Fibroblast of villous mesenchyme (primary cell): ENCODE measurements around the gene TYW1. TPM values are rescaled to one million over a fixed set of nuclear protein-coding genes. Genes with fewer than 3 reads are reported as not detected.
"Not testable (repeated sequence)": the region's sequence is repeated elsewhere in the genome, so short reads cannot be mapped to it uniquely, and the experiment has no call there.

Source experiments
- DNase-seq: peaks from one replicate; pipeline ENCODE4 v3.0.0-alpha.2; 2010; ENCODE audit warnings: low read depth
- H3K4me3 ChIP-seq: 2 replicates; pipeline ENCODE4 v1.5.1; 2011; ENCODE audit warnings: low read depth, mild to moderate bottlenecking, low read length
- total RNA-seq: library from RNA; depleted of rRNA; stranded (reverse); fragments of >200 nt; gene quantifications from 2 replicates; pipeline ENCODE4 v1.2.3, GENCODE V29; 2012
- TF ChIP-seq, protein P1 (sequence below): IDR thresholded peaks from 2 replicates; pipeline ENCODE4 v1.5.1; 2012; ENCODE audit warnings: low read depth, mild to moderate bottlenecking, low read length; ENCODE audit not compliant: insufficient read depth

The TYW1 gene
- total RNA-seq, 1 donor, result 19.0 TPM

DNA sequence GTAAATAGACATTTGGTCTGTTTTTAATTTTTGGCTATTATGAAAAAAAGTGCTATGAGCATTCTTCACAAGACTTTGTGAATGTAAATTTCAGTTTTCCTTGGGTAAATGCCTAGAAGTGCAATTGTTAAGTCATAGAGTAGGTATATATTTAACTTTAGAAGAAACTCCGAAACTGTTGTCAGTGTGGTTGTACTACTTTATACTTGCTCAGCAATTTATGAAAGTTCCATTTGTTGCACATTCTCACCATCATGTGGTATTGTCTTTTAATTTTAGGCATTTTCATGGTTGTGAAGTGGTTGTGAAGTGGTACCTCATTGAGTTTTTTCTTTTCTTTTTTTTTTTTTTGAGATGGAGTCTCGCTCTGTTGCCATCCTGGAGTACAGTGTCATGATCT is 60.0 kb downstream of the TYW1 start:
- no peak for DNase-seq
- no peak overlapping the region for H3K4me3 ChIP-seq
- TF ChIP-seq, protein P1, sequence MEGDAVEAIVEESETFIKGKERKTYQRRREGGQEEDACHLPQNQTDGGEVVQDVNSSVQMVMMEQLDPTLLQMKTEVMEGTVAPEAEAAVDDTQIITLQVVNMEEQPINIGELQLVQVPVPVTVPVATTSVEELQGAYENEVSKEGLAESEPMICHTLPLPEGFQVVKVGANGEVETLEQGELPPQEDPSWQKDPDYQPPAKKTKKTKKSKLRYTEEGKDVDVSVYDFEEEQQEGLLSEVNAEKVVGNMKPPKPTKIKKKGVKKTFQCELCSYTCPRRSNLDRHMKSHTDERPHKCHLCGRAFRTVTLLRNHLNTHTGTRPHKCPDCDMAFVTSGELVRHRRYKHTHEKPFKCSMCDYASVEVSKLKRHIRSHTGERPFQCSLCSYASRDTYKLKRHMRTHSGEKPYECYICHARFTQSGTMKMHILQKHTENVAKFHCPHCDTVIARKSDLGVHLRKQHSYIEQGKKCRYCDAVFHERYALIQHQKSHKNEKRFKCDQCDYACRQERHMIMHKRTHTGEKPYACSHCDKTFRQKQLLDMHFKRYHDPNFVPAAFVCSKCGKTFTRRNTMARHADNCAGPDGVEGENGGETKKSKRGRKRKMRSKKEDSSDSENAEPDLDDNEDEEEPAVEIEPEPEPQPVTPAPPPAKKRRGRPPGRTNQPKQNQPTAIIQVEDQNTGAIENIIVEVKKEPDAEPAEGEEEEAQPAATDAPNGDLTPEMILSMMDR, result no peak

DNA sequence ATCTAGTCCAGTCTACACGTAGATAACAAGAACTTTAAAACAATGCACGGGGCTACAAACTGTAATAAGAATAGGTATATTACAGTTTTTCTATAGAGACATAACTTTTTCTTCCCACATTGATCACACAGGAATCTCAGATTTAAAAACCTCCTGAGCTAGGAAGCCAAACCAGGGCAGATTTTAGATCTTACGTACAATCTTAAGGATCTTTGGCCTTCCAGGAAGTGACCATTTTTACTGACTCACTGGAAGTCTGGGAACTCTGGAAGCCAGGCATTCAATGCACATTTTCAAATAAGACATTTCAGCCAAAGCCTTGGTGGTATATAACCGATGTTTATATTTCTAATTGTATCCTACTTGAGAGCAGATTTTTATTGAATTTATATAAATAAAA is 64.7 kb downstream of the TYW1 start:
- H3K4me3 ChIP-seq, DNase-seq: not testable (repeated sequence)

DNA sequence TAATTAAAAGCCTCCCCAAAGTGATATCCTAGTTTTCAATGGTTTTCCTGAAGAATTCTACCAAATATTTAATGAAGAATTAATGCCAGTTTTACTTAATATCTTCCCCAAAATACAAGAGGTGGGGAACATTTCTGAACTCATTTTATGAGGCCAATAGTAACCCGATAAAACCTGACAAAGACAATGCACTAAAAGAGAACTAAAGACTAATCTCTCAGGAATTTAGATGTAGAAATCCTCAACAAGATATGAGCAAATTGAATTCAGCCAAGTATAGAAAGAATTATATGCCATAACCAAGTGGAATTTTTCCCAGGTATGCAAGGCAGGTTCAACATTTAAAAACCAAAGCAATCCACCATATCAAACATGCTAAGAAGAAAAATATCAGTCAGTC is 66.2 kb downstream of the TYW1 start:
- peak; percentile 33 for DNase-seq
- H3K4me3 ChIP-seq, result not testable (repeated sequence)

DNA sequence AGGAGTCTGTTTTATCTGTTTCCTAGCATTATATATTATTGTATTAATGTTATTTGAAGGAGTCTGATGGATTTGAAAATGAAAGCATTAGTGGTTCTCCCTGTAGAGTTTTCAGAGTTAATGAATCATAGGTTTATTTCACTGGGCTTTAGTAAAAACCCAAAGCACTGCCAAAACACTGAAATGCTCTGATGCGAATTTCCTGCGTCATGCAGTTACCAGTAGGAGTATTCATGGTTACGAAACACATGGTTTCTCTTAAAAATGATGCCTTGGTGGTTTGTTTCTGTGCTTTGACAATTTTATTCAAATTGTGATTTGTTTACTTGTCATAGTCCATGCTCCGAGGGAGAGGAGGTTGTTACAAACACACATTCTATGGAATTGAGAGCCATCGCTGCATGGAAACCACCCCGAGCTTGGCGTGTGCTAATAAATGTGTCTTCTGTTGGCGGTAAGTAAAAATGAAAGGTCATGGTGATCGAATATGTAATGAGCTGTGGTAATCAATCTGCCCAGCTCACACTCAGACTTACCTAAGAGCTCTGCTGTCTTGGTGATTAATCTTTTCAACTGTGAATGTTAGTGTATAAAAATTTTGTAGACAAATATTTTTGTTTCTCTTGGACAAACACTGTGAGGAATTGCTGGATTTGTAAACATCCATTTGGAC is 70.5 kb downstream of the TYW1 start:
- H3K4me3 ChIP-seq, result peak overlapping the region; percentile 49

DNA sequence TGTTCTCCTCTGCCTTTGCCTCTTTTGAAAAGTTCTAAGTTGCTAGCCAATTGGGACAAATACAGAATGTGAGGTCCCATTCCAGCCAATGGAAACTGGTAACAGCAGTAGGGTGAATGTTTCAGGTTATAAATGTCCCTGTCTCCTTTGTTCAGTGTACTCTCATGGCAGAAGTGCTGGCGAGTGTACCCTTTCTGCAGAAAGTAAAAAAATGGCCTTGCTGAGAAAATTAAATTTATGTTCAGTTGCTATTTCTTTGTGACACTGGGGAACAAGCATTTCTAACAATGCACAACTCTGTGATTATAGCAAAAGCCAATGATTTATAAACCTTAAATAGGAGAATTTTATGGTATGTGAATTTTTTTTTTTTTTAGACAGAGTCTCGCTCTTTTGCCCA is 79.5 kb downstream of the TYW1 start:
- H3K4me3 ChIP-seq, DNase-seq: not testable (repeated sequence)

More for the DNA sequence above, 70.5 kb downstream of the TYW1 start:
- DNase-seq, result peak; percentile 93

DNA sequence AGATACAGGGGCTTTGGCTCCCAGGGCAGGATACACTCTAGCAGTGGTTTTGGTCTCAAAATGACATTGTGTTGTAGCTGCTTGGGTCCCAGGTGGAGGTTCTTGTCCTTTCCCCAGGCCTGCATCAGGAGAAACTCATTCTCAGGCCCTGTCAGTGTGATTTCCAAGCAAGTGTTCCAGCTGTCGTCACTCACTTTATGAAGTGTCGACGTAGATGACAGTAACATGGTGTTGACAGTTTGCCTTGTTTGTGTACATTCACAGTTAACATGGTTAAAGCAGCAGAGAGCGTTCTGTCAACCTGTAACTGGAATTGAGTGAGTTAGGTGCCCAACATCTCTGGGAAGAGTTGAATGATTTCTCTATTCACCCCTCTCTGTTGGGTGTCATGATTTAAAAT is 86.2 kb downstream of the TYW1 start:
- H3K4me3 ChIP-seq, DNase-seq: not testable (repeated sequence)

DNA sequence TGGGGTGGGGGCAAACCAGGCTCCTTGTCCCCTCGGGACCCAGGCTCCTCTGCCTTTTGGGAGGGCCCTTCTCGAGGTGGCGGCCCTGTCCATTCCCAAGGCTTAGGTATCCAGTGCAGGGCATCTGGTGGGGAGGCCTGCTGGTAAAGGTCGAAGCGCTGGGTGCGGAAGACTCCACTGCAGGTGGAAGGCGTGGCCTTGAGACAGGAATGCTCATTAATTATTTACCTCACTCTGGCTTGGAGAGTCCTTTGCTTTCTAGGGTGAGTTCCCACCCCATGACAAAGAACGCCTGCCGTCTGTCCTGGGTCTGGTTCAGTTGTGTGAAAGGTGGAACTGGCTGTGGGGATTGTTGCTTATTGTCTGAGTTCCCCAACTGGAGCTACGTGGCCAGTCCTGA is 92.6 kb downstream of the TYW1 start:
- not testable (repeated sequence) for DNase-seq, H3K4me3 ChIP-seq

DNA sequence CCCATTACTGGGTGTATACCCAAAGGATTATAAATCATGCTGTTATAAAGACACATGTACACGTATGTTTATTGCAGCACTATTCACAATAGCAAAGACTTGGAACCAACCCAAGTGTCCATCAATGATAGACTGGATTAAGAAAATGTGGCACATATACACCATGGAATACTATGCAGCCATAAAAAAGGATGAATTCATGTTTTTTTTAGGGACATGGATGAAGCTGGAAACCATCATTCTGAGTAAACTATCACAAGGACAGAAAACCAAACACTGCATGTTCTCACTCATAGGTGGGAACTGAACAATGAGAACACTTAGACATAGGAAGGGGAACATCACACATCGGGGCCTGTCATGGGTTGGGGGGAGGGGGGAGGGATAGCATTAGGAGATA is 94.4 kb downstream of the TYW1 start:
- not testable (repeated sequence) for H3K4me3 ChIP-seq, DNase-seq

DNA sequence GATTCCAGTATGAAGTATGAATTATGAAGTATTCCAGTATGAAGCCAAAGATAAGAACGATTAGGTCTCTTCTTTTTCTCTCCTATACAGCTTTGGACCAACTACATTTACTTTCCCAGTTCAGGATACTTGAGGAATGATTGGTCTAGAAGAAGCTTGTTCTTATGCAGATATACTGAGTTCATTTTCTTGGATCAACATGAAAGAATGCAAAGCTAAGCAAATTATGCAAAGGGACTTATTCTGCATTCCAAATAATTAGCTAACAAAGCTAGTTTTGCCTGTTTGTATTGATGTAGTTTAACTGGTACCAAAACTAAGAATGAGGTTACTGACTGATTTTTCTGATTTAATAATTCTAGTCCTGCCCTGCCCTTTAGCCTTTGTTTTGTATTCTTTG is 101.4 kb downstream of the TYW1 start:
- H3K4me3 ChIP-seq, DNase-seq: not testable (repeated sequence)

DNA sequence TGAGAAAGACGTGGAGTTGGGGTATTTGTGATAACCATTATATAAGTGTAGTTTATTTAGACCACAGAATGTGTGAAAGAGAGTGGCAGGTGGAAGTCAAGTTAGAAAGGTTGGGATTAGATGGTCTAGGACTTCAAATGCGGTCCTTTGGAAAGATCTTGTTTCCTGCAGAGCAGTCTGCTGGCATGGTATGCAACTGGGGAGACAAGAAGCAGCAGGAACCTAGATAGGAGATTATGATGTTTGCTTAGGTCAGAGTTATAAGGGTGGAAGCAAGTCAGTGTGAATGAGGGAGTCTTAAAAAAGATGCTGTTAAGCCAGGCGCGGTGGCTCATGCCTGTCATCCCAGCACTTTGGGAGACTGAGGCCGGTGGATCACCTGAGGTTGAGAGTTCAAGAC is 102.8 kb downstream of the TYW1 start:
- H3K4me3 ChIP-seq, DNase-seq: not testable (repeated sequence)

DNA sequence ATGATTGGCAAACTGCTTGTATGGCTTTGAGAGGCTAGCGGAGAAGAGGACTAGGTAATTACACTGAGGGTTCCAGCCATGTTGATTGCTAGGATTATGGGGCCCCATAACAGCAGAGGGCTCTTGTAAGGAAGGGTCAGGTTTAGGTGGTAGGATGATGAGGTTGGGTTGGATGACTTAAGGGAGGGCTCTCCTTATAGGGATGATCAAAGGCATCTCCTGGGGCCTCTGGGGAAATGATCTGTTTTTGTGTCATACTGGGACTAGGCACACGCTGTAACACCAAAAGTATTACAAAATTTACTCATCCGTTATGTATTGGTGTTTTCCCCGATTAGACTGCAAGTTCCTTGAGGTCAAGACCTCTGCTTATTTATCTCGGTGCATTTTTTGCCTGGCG is 103.4 kb downstream of the TYW1 start:
- not testable (repeated sequence) for DNase-seq, H3K4me3 ChIP-seq

DNA sequence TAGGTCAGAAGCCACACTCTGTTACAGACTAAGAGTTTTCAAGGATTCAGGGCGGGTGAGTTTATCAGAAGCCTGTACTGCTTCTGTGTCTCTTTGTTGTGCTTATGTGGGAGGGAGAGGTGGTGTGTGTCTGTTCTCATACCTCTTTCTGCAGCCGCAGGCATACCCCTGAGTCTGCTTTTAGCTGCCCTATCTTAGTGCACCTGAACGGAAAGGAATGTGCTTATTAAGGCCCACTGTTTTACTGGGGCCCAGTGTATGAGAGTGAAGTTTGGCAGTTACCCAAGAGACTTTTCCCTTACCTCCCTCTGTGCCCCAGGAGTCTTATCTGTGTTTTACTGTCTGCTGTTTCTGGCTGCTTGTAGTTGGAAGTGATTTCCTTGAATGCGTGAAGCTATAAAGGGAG is 104.3 kb downstream of the TYW1 start:
- TF ChIP-seq, protein P1, result no peak
- DNase-seq, result no peak
- no peak overlapping the region for H3K4me3 ChIP-seq

DNA sequence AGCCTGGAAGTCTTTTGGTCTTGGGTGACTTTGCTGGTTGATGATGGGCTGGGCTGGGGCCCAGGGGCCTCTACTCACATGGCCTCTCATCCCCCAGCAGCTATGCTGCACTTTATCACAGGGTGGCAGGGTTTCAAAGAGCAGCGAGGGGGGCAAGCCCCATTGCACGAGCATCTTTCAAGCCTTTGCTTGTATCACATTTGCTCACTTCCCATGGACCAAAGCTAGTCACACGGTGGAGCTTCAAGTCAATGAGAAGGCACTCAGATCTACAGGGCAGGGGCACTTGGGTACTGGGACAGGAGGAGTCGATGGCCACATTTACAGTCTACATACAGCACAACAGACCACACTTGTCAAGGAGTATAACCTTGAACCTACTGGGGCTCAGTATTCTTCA is 108.3 kb downstream of the TYW1 start:
- not testable (repeated sequence) for DNase-seq, H3K4me3 ChIP-seq
